ENCODE results near the gene LCE3E. TPM values are rescaled to one million over a fixed set of nuclear protein-coding genes. Genes with fewer than 3 reads are reported as not detected.

Gene LCE3E
- total and polyA plus RNA-seq, 2 experiments from 2014 or later, result not detected

GRCh38 chr1:152546704-152547103, 19.9 kb downstream of the LCE3E start:
- TF ChIP-seq CTCF (IDR thresholded peaks at IDR 0.05; ENCODE audit: low read depth, low read length), result no peak
- Histone ChIP-seq H3K27me3 (no peaks in the 10 kb centered on the region), H3K9me3 (ENCODE audit: low read depth) (no peaks in the 10 kb centered on the region)

DNA sequence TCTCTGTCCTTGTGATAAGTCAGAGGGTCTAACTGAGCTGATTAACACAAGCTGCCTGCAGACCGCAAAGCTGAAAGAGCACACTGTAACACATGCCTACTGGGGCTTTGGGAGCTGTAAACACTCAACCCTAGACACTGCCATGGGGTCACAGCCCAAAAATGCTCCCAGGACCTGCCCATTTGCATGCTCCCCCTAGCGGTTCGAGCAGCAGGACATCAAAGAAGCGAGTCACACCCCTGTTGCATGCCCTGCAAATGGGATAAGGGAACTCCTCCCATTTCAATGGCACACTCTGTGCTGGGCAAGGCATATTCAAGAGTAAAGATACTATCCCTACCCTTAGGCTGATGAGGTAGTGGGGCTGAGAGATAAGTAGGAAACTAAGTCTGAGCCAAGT, 22.8 kb downstream of the LCE3E start:
- Histone ChIP-seq H3K27ac (no peak overlapping the region), H3K27me3 (no peaks in the 10 kb centered on the region), H3K9me3 (ENCODE audit: low read depth) (no peaks in the 10 kb centered on the region), H3K36me3 (no peaks in the 10 kb centered on the region), H3K4me3 (no peak overlapping the region), H3K4me1 (ENCODE audit: low read depth) (no peaks in the 10 kb centered on the region)
- no peak for DNase-seq (ENCODE audit: low read depth in 1 of 2, low spot score in 1 of 2)
- TF ChIP-seq CTCF (IDR thresholded peaks at IDR 0.05; ENCODE audit: low read depth, low read length), result no peak

More at GRCh38 chr1:152546704-152547103, 19.9 kb downstream of the LCE3E start:
- DNase-seq (ENCODE audit: low read depth in 1 of 2, low spot score in 1 of 2), result no peak
- no peaks in the 10 kb centered on the region for H3K4me1 ChIP-seq (ENCODE audit: low read depth)
- no peak overlapping the region for H3K27ac ChIP-seq
- no peaks in the 10 kb centered on the region for H3K36me3 ChIP-seq
- H3K4me3 ChIP-seq, result no peak overlapping the region

- Histone ChIP-seq H3K27me3 (no peaks in the 10 kb centered on the region), H3K36me3 (no peaks in the 10 kb centered on the region), H3K9me3 (ENCODE audit: low read depth) (no peaks in the 10 kb centered on the region), H3K4me1 (ENCODE audit: low read depth) (no peaks in the 10 kb centered on the region), H3K4me3 (no peak overlapping the region), H3K27ac (no peak overlapping the region)
- no peak for DNase-seq (ENCODE audit: low read depth in 1 of 2, low spot score in 1 of 2)
- no peak for TF ChIP-seq CTCF (IDR thresholded peaks at IDR 0.05; ENCODE audit: low read depth, low read length)
Measured at GRCh38 chr1:152539901-152540300, 26.7 kb downstream of the LCE3E start.

- no peaks in the 10 kb centered on the region for H3K36me3 ChIP-seq
- no peak for TF ChIP-seq CTCF (IDR thresholded peaks at IDR 0.05; ENCODE audit: low read depth, low read length)
- no peaks in the 10 kb centered on the region for H3K9me3 ChIP-seq (ENCODE audit: low read depth)
- DNase-seq (ENCODE audit: low read depth in 1 of 2, low spot score in 1 of 2), result no peak
- no peak overlapping the region for H3K4me3 ChIP-seq
- no peaks in the 10 kb centered on the region for H3K27me3 ChIP-seq
- H3K4me1 ChIP-seq (ENCODE audit: low read depth), result no peaks in the 10 kb centered on the region
- no peak overlapping the region for H3K27ac ChIP-seq
Measured at GRCh38 chr1:152537496-152537895, 29.1 kb downstream of the LCE3E start.

DNA sequence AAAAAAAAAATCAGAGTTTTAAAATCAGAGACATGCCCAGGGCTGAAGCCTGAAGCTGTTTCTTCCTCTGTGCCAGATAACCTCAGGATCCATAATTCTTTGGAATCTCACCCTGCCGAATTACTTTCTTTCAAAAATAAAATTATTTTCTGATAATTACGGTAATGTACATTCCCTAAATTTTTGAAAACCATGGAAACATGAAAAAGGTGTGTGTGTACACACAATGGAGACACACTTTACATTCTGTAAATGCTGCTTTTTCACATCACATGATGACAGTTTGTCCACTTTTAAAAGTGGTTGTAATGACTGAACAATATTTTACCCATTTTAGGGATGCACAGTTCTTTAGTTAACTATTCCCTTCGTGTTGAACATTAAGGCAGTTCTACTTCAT, 30.8 kb downstream of the LCE3E start:
- no peak for TF ChIP-seq CTCF (IDR thresholded peaks at IDR 0.05; ENCODE audit: low read depth, low read length)
- Histone ChIP-seq H3K27me3 (no peaks in the 10 kb centered on the region), H3K36me3 (no peaks in the 10 kb centered on the region), H3K9me3 (ENCODE audit: low read depth) (peaks cover 4% of the 10 kb centered on the region), H3K4me1 (ENCODE audit: low read depth) (no peaks in the 10 kb centered on the region), H3K4me3 (no peak overlapping the region), H3K27ac (no peak overlapping the region)
- no peak for DNase-seq (ENCODE audit: low read depth in 1 of 2, low spot score in 1 of 2)
